GM18511 (cell line): ENCODE data around the gene BAK1.
"Not testable (repeated sequence)": the region's sequence is repeated elsewhere in the genome, so short reads cannot be mapped to it uniquely, and the experiment has no call there.

Experiments
- ATAC-seq: cut with Tn5 transposase; IDR thresholded peaks from one replicate; pipeline ENCODE4 v1.9.1; 2021; ENCODE audit warnings: mild to moderate bottlenecking, moderate library complexity; ENCODE audit not compliant: unreplicated experiment

The BAK1 gene

GRCh38 chr6:33557376-33557775 lies 22.7 kb downstream of the BAK1 start:
- ATAC-seq, result no peak

- not testable (repeated sequence) for ATAC-seq
Measured at GRCh38 chr6:33552883-33553282, 27.2 kb downstream of the BAK1 start.

- ATAC-seq, result no peak
Measured at GRCh38 chr6:33552252-33552651, 27.8 kb downstream of the BAK1 start.

- ATAC-seq, result no peak
Measured at GRCh38 chr6:33551538-33551937, 28.5 kb downstream of the BAK1 start.

- no peak for ATAC-seq
Measured at GRCh38 chr6:33549896-33550295, 30.2 kb downstream of the BAK1 start.

GRCh38 chr6:33549196-33549595 lies 30.9 kb downstream of the BAK1 start:
- no peak for ATAC-seq

GRCh38 chr6:33547499-33547898 lies 32.6 kb downstream of the BAK1 start:
- ATAC-seq, result no peak

GRCh38 chr6:33546766-33547165 lies 33.3 kb downstream of the BAK1 start:
- ATAC-seq, result no peak

GRCh38 chr6:33545292-33545691 lies 34.8 kb downstream of the BAK1 start:
- ATAC-seq, result not testable (repeated sequence)

- no peak for ATAC-seq
Measured at GRCh38 chr6:33543116-33543515, 37.0 kb downstream of the BAK1 start.

- ATAC-seq, result no peak
Measured at GRCh38 chr6:33540768-33541167, 39.3 kb downstream of the BAK1 start.

GRCh38 chr6:33534702-33535101 lies 45.4 kb downstream of the BAK1 start:
- no peak for ATAC-seq

GRCh38 chr6:33533163-33533869 lies 46.8 kb downstream of the BAK1 start:
- not testable (repeated sequence) for ATAC-seq

- ATAC-seq, result not testable (repeated sequence)
Measured at GRCh38 chr6:33532431-33532830, 47.6 kb downstream of the BAK1 start.

GRCh38 chr6:33530617-33531016 lies 49.5 kb downstream of the BAK1 start:
- not testable (repeated sequence) for ATAC-seq
